ENCODE measurements around the gene RAVER2.

The RAVER2 gene

GRCh38 chr1:64847666-64848065 is 102.8 kb downstream of the RAVER2 start:
- no peak for DNase-seq (ENCODE audit: low spot score)

GRCh38 chr1:64848136-64848535 is 103.3 kb downstream of the RAVER2 start:
- no peak for DNase-seq (ENCODE audit: low spot score)

GRCh38 chr1:64848803-64849202 is 103.9 kb downstream of the RAVER2 start:
- DNase-seq (ENCODE audit: low spot score): no peak

GRCh38 chr1:64849942-64850341 is 105.1 kb downstream of the RAVER2 start:
- DNase-seq (ENCODE audit: low spot score): no peak

- DNase-seq (ENCODE audit: low spot score): no peak
Observed at GRCh38 chr1:64850846-64851245, 106.0 kb downstream of the RAVER2 start.

- no peak for DNase-seq (ENCODE audit: low spot score)
Observed at GRCh38 chr1:64851664-64852063, 106.8 kb downstream of the RAVER2 start.

- no peak for DNase-seq (ENCODE audit: low spot score)
Observed at GRCh38 chr1:64854674-64855073, 109.8 kb downstream of the RAVER2 start.

GRCh38 chr1:64855557-64855956 is 110.7 kb downstream of the RAVER2 start:
- no peak for DNase-seq (ENCODE audit: low spot score)

- no peak for DNase-seq (ENCODE audit: low spot score)
Observed at GRCh38 chr1:64856553-64856952, 111.7 kb downstream of the RAVER2 start.

- no peak for DNase-seq (ENCODE audit: low spot score)
Observed at GRCh38 chr1:64857347-64857746, 112.5 kb downstream of the RAVER2 start.

GRCh38 chr1:64861611-64862010 is 116.7 kb downstream of the RAVER2 start:
- peak; percentile 31 for DNase-seq (ENCODE audit: low spot score)

- no peak for DNase-seq (ENCODE audit: low spot score)
Observed at GRCh38 chr1:64864018-64864940, 119.4 kb downstream of the RAVER2 start.

- DNase-seq (ENCODE audit: low spot score): no peak
Observed at GRCh38 chr1:64865105-64865757, 120.4 kb downstream of the RAVER2 start.

GRCh38 chr1:64866689-64867088 is 121.8 kb downstream of the RAVER2 start:
- DNase-seq (ENCODE audit: low spot score): no peak

- no peak for DNase-seq (ENCODE audit: low spot score)
Observed at GRCh38 chr1:64867266-64867665, 122.4 kb downstream of the RAVER2 start.

GRCh38 chr1:64871256-64871655 is 126.4 kb downstream of the RAVER2 start:
- no peak for DNase-seq (ENCODE audit: low spot score)

- DNase-seq (ENCODE audit: low spot score): no peak
Observed at GRCh38 chr1:64872067-64872466, 127.2 kb downstream of the RAVER2 start.

- no peak for DNase-seq (ENCODE audit: low spot score)
Observed at GRCh38 chr1:64873576-64873975, 128.7 kb downstream of the RAVER2 start.

- no peak for DNase-seq (ENCODE audit: low spot score)
Observed at GRCh38 chr1:64874666-64875065, 129.8 kb downstream of the RAVER2 start.

GRCh38 chr1:64875101-64875500 is 130.2 kb downstream of the RAVER2 start:
- DNase-seq (ENCODE audit: low spot score): no peak

- DNase-seq (ENCODE audit: low spot score): no peak
Observed at GRCh38 chr1:64875606-64876005, 130.7 kb downstream of the RAVER2 start.

GRCh38 chr1:64877151-64877550 is 132.3 kb downstream of the RAVER2 start:
- DNase-seq (ENCODE audit: low spot score): no peak

GRCh38 chr1:64877598-64877997 is 132.7 kb downstream of the RAVER2 start:
- DNase-seq (ENCODE audit: low spot score): no peak
